KOPT-K1 (cell line): Measurements from ENCODE around the gene KCNH6.

ENCODE experiments used
- H3K27ac ChIP-seq: fragments of 200-600 bp; sonication (generic); 2 replicates; pipeline ENCODE4 v1.5.1; 2016; ENCODE audit warnings: antibody characterized with exemption, mild to moderate bottlenecking, low read depth, low read length; ENCODE audit not compliant: poor library complexity, severe bottlenecking
- H3K36me3 ChIP-seq: fragments of 200-600 bp; sonication (generic); 2 replicates; pipeline ENCODE4 v1.5.1; 2017; ENCODE audit warnings: antibody characterized with exemption, mild to moderate bottlenecking, low read length, moderate library complexity; ENCODE audit not compliant: insufficient read depth
- H3K9me3 ChIP-seq: fragments of 200-600 bp; sonication (generic); 2 replicates; pipeline ENCODE4 v1.5.1; 2017; ENCODE audit warnings: antibody characterized with exemption, low read length, mild to moderate bottlenecking; ENCODE audit not compliant: insufficient read depth, poor library complexity, severe bottlenecking

The KCNH6 gene

GRCh38 chr17:63514974-63515373 is 8.2 kb upstream of the KCNH6 start:
- Histone ChIP-seq H3K36me3 (no peaks in the 10 kb centered on the region), H3K9me3 (no peaks in the 10 kb centered on the region), H3K27ac (no peak overlapping the region)

GRCh38 chr17:63515426-63515825 is 7.7 kb upstream of the KCNH6 start:
- no peaks in the 10 kb centered on the region for H3K36me3 ChIP-seq
- no peak overlapping the region for H3K27ac ChIP-seq
- no peaks in the 10 kb centered on the region for H3K9me3 ChIP-seq

DNA sequence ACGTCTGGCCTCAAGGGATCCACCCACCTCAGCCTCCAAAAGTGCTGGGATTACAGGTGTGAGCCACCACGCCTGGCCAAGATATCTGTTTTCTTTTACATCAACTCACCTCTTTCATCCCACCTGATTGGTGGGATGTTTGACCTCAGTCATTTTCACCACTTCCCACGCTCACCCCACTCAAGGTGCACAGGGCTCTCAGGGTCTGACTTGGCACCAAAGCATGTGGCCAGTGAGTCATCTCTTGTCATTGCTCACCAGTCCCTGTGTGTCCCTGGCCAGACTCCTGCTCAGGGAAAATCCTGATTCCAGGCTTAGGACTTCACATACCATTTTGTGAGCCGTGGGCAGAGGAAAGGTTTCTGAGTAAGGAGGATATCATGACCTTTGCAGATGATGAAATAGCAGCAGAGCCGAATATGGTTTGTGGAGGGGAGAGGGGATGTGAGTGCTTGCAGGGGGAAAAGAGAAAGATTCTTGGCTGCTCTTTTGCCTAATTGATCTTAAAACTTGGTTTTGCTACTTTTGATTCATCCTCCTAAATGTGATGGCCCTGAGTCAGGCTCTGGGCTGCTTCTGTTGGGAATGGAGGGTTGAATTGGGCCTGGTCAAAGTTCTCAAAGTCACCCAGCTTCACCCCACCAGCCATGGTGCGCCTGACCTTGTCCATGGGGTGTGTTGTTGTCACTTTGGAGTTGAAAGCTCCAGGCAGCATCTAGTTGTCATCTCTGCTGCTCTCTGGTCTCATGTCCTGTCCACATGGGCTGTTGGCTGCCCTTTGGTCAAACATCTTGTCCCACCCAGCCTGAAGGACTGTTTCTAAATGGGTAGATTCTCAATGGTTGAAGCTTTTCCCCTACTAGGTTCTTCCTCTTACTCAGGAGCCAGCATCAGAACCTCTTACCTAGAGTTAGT is 6.0 kb upstream of the KCNH6 start:
- Histone ChIP-seq H3K27ac (no peak overlapping the region), H3K36me3 (no peaks in the 10 kb centered on the region), H3K9me3 (no peaks in the 10 kb centered on the region)

DNA sequence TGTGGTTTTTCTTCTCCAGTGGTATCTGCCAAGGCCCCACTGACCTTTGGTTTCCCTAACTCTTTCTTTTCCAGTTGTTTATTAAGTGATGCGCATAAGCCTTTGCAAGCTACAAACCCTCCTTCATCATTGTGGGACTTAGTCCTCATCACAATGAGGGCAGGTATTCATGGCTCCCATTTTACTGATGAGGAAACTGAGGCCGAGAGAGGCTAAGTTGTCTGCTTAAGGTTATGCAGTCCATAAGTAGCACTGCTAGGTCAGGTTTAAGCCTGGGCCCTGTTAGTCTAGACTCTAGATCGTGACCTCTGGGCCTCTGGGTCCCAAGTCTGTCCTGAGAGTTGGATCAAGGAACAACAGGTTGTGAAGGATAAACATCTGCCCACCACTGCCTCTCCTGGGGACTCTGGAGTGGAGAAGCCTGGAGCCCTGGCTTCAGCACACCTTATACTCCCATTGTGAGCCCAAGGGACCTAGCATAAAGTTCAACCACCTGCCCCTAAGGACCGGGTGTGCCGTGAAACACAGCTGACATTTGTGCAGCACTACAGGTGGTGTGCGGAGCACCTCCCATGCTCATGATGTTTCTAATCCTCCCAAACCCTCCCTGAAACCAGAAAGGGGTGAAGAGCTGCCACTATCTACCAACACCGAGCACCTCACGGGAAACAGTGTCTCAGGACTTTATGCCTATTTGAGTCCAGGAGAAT is 5.2 kb upstream of the KCNH6 start:
- H3K36me3 ChIP-seq, result no peaks in the 10 kb centered on the region
- H3K27ac ChIP-seq, result no peak overlapping the region
- no peaks in the 10 kb centered on the region for H3K9me3 ChIP-seq

- Histone ChIP-seq H3K9me3 (no peaks in the 10 kb centered on the region), H3K27ac (no peak overlapping the region), H3K36me3 (no peaks in the 10 kb centered on the region)
These were observed 3.9 kb upstream of the KCNH6 start for GRCh38 chr17:63519116-63519881.

DNA sequence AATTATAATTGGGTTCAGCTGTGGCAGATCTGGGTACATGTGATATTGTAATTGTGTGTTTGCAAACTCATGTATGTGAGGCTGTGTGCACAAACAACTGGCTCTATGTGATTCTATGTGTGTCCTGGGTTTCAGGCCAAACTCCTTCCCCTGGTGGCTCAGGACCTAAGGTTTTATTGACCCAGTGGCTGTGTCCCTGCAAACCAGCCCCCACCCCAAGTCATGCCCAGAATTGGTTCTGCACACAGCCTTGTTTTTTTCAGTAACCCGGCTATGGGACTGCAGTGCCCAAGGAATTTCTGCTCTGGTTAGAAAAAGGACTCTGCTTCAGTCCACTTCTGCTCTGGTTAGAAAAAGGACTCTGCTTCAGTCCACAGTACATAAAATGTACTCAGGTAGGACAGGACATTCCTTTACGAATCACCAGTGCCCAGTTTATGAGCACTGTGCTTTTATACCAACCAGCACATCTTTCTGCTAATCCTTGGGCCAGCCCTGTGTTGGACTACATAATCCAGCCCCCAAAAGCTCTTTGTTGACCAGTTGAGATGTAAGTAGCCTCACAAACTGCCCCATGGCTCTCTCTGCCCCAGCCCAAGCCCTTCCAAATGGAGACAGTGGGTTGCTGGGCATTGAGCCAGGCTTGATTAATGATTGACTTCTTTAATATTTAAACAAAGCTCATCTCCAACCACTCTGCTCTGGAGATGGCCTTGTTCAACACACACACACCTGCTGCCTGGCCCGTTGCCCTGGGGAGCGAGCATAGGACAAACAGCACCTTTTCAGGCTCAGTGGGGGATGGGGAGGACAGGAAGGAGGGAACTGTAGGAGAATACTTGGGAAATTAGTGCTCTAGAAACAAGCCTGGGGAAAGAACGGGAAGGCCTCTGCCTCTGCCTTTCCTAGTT is 2.9 kb upstream of the KCNH6 start:
- H3K27ac ChIP-seq, result no peak overlapping the region
- no peaks in the 10 kb centered on the region for H3K9me3 ChIP-seq
- H3K36me3 ChIP-seq, result no peaks in the 10 kb centered on the region

DNA sequence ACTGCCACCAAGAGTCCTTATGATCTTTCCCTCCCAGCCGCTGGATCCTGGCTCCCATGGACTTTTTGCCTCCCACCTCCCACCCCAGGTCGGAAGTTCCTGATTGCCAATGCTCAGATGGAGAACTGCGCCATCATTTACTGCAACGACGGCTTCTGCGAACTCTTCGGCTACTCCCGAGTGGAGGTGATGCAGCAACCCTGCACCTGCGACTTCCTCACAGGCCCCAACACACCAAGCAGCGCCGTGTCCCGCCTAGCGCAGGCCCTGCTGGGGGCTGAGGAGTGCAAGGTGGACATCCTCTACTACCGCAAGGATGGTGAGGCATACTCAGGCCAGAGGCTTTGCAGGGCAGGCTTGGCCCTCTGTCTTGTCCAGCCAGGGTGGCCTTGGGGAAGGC is 893 bp downstream of the KCNH6 start:
- Histone ChIP-seq H3K27ac (no peak overlapping the region), H3K9me3 (no peaks in the 10 kb centered on the region), H3K36me3 (no peaks in the 10 kb centered on the region)

- H3K9me3 ChIP-seq, result no peaks in the 10 kb centered on the region
- no peaks in the 10 kb centered on the region for H3K36me3 ChIP-seq
- H3K27ac ChIP-seq, result no peak overlapping the region
These were observed 2.2 kb downstream of the KCNH6 start for GRCh38 chr17:63525190-63525946.

DNA sequence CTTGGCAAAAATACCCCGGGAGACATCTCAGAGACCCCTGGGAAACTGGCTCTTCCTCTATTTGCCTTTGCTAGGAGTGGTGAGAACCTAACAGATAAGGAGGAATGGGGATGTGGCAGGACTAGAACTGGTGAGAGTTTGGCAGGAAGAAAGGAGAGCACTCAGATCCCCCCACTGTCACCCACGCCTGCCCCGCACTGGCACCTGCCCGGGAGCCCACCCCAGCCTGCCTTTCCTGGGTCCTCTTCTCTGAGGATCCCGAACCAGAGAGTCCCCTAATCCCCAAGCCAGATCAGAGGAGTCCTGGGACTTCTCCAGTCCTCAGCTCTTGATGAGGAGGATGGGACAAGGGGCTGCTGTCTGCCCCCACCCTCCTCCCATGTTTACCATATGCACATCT is 3.7 kb downstream of the KCNH6 start:
- Histone ChIP-seq H3K27ac (no peak overlapping the region), H3K36me3 (no peaks in the 10 kb centered on the region), H3K9me3 (no peaks in the 10 kb centered on the region)

GRCh38 chr17:63528183-63528582 is 5.0 kb downstream of the KCNH6 start:
- H3K36me3 ChIP-seq, result no peaks in the 10 kb centered on the region
- H3K9me3 ChIP-seq, result no peaks in the 10 kb centered on the region
- H3K27ac ChIP-seq, result no peak overlapping the region

GRCh38 chr17:63529711-63530556 is 6.8 kb downstream of the KCNH6 start:
- no peak overlapping the region for H3K27ac ChIP-seq
- H3K36me3 ChIP-seq, result no peaks in the 10 kb centered on the region
- H3K9me3 ChIP-seq, result no peaks in the 10 kb centered on the region

DNA sequence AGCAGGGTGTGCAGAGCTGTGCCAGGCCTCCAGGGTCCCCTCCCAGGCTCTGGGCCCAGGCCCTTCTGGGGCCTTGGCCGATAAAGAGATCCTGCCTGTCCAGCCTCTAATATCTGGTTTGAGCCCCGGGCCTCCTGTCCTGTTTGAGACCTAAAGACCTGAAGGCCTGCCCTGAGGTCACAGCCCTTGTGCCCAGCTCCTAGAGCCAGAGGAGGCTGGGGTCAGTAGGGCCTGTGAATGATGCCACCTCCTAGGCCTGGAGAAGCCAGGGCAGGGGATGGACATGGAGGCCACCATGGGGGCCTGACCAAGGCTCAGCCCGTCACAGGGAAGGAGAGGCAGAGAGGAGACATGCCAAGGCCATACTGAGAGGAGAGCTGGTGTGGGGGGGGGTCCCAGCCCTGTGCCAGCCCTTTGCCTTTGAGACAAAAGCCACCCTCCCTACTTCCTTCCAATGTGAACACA is 7.4 kb downstream of the KCNH6 start:
- Histone ChIP-seq H3K27ac (no peak overlapping the region), H3K36me3 (no peaks in the 10 kb centered on the region), H3K9me3 (no peaks in the 10 kb centered on the region)
